GM21423 (cell line): ENCODE measurements around the gene KRT33B.

Source experiments
- ATAC-seq: cut with Tn5 transposase; IDR thresholded peaks from one replicate; pipeline ENCODE4 v1.9.1; 2021; ENCODE audit warnings: mild to moderate bottlenecking, moderate library complexity; ENCODE audit not compliant: unreplicated experiment

Gene KRT33B

DNA sequence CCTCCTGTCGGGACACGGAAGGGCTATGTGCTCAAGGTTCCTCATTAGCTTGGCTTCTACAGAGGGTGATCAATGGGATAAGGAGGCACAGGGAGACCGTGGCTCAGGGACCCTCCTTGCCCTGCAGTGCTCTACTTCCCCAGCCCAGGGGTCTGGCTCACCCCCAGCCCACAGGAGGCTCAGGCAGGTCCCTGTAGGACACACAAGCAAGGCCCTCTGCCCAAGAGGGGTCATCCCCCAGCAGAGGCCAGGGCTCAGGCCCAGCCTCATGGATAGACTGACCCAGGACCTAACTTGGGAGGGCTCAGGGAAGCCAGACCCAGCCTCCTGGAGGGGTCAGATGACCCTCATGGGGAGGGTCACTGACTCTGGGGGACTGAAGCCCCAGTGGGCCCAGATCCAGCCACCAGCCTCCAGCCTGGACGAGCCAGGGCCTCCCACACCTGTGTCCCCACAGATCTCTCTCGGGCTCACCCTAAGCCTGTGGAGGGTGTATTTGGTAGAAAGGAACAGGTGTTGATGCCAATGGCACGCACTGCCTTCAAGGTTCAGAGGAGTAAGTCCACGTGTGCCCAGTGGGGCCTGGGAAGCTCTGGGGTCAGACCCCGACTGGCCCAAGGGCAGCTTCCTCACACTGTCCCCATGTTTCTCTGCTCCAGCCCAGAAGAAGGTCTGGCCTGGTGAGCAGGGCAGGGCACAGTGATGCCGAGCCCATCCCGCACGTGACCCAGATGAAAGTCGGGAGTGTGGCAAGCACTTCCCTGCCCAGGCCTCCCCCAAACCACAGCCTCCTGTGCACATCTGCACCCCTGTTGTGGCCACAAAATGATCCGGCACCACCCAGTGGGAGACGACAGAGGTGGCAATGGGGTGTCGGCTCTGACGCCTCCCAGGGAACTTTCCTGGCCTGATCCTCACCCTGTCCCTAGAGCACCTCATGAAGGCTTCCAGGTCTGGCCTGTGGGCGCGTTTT lies 43.2 kb downstream of the KRT33B start:
- ATAC-seq = no peak

DNA sequence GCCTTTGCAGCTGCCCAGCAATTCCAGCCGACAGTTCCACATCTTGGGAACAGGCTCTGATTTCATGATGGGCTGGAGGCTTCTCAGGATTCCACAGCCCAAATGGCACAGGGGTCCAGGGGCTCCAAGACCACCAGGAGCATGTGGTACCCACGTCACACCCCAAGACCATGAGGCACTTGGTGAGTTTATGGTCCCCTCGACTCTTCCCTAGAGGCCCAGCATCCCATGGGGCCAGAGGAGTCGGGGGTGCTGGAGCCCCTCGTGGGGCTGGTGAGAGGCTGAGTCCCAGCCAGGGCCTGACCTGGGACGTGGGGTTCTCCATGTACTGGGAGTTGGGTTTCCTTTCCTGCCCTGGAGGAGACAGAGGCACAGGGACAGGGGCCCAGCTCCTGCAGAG lies 44.0 kb downstream of the KRT33B start:
- no peak for ATAC-seq

DNA sequence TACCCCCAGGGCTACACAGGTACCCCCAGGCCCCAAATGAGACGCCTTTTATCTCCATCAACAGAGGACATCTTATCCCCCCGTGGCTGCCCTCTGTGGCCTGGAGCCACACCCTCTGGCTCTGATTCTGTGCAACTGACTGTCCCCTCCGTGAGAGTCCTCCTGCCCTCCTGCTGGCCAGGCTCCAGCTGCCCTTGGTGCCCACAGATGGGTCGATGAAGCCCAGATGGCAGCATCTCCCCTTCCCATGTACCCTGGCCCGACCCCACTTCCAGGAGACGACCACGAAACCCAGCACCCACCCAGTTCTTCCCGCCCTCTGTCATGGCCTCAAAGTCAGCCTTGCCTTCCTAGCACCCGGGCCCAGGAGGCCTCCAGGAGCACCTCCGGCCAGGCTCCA lies 44.5 kb downstream of the KRT33B start:
- no peak for ATAC-seq

DNA sequence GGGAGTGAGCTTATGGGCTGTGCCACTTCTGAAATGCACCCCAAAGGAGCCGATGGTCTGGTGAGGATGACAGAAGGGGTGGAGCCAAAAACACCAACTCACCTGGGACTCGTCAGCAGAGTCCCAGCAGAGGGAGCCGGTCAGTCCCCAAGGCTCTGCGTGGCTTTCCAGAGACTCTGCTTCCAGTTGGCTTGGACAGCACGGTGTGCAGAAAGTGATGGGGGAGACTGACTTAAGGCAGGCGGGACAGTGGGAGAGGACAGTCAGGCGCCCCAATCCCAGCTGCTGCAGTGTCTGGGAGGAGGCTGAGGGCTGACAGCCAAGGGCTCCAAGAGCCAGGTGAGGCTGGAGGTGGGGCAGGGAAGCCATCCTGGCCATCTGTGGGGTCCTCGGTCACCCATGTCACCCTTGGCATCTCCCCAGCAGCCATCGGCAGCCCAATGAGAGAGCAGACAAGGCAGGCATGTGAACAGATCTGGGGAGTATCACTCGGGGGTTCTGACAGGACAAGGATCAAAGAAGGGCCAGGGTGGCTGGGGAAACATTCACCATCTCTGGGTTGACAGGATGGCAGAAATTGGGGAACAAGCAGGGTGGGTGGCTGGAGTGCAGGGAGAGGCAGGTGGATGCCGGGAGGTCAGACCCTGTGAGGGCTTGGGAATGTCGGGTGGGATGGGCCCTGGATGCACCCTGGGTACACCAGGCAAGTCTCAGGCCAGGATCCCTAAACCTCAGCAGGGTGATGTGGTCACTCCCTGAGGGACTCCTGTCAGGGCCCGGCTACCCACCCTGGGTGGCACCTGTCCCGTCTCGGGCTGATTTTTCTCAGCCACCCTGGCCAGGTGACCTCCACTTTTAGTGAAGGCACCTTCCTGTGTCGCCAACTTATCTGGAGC lies 45.2 kb downstream of the KRT33B start:
- ATAC-seq = no peak

DNA sequence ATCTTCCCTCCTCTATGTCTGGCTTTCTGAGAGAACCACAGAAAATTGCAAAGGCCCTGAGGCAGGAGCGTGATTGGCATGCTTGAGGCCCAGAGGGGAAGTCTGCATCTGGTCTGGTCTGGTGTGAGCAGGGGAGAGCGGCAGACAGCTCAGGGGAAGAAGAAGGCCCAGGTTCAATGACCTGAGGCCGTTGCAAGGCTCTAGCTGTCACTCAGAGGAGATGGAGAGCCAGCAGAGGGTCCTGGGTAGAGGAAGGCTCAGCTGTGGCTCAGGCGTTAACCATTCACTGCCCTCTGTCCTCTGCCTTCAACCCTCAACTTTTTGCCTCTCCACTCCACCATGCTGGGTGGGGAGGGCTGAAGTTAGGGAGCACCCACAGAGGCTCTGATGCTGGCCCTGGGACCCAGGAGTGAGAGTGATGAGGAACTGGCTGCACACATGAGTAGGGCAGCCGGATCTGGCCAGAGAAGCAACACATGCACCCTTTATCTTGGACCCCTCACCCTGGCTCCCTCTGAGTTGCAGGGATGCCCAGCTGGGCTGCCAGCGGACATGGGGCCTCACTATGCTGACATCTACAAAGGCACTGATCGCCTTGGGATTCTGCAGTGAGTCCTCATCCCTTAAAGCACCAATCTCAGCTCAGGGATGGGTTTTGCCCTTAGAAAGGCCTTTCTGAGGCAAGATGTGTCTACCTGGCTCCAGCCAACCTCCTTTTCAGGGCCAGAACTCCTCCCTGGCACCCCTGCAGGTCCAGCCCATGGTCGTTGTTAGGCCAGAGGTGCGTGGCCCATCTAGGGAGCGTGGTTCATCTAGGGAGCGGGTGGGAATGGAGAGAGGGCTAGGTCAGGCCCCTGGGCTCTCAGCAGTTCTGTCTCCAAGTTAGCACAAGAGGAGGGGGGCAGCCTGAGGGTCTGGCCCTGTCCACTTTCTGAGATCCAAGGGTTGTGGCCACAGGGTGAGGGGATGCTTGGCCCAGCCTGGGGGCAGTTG lies 46.4 kb downstream of the KRT33B start:
- no peak for ATAC-seq

DNA sequence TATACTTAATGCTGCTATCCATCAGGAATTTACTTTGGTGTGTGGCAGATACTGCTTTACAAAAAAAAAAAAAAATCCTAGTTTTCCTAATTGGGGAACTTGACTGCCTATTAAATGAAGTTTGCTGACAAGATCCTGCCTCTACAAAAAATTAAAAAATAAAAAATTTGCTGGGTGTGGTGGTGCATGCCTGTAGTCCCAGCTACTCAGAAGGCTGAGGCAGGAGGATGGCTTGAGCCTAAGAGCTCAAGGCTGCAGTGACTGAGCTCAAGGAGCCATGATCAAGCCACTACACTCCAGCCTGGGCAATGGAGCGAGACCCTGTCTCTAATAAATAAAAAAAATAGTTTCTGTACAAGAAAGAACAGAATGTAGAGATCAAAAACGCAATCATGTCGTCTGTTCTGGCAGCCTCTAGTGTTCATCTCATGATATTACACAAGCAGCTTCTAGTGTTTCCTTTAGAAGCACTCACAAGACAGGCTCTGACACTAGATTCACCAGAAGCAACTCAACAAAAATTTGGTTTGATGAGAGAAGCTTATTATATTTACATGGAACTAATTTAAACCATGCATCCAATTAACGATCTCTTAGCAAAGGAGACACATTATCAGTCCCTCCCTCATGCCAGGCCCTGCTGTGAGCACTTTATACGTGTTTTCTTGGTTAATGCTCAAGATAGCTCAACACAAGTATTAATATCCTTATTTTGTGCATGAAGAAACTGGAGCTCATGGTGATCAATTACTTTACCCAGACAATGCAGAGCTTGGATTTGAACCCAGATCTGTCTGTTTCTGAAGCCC lies 47.3 kb downstream of the KRT33B start:
- no peak for ATAC-seq

DNA sequence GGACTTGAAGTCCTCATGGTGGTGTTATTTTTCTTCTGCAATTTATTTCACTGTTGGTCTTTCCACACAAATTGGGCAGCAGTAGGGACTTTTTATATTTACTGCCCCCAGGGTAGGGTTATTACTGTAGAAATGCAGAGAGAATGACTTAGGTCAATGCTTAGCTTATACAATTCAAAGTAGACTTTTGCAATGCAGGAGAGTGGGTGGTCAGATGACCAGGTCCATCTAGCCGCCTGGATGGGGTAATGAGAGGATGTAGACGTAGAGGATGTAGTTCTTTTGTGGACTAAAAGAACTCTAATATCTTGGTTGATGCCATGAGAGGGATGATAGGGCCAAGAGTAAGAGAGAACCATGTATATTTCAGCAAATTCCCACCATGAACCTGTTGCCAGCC lies 51.4 kb downstream of the KRT33B start:
- no peak for ATAC-seq

DNA sequence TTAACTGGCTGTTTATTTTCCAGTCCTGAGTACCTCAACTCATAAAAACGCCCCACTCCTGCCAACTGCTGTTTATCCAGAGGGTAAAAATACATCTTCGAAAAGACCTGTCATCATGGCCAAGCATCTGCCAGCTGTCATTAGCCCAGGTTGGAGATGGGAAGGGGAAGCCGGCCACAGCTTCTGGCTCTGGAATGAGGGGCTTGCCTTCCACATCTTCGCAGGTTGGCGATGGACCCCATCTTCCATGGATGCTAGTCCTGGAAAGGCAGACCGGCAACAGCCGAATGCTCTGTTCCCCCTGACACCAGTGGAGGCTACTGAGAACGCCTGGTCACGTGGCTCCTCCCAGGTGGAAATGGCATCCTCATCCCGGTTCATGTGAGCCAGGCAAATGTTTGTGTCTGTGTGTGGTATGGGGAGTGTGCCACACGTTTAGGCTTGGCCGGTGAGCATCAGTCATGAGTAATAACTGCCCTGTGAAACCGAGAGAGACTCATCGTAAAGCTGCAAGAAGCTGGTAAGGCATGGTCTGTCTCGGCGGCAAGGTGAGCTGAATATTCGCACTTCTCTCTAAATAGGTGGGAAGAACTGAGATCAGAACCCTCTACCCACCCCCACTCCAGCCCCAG lies 53.7 kb downstream of the KRT33B start:
- ATAC-seq = no peak

DNA sequence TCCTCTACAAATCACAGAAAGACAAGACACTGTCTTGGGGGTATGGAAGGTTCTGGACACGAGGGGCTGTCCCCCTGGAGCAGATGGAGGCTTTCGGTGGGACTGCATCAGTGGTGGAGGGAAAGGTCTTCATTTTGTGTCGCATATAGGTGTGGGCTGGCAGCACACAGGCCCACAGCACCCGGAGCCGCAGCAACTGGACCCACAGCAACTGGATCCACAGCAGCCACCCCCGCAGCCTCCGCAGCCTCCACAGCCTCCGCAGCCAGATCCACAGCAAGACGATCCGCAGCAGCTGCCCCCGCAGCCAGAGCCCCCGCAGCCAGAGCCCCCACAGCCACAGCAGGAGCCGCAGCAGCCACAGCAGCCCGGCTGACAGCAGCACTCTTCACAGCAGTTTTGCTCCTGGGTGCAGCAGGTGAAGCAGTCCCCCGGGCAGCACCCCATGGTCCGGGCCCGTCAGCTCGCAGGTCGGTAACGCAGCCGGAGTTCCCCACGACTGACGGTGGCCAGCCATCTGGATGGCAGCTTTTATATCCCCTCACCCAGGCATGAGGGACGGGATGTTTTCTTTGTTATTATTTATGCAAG lies 54.3 kb downstream of the KRT33B start, which contains the start of gene KRTAP17-1:
Gene KRTAP17-1 (minus strand): TSS at position 507 of the 591 bp plus-strand sequence. CDS start 60 bp downstream, at position 447.
- no peak for ATAC-seq
